ENCODE results near the gene ZMYND8.
"Not testable (repeated sequence)": the region's sequence is repeated elsewhere in the genome, so short reads cannot be mapped to it uniquely, and the experiment has no call there.

ZMYND8 gene

DNA sequence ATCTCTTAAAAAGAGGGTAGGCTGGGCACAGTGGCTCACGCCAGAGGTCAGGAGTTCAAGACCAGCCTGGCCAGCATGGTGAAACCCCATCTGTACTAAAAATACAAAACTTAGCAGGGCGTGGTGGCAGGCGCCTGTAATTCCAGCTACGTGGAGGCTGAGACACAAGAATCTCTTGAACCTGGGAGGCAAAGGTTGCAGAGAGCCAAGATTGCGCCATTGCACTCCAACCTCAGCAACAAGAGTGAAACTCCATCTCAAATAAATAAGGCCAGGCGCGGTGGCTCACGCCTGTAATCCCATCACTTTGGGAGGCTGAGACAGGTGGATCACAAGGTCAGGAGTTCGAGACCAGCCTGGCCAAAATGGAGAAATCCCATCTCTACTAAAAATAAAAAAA is 48.9 kb downstream of the ZMYND8 start:
- not testable (repeated sequence) for DNase-seq

- DNase-seq, result no peak
Observed at GRCh38 chr20:47306755-47307370, 49.6 kb downstream of the ZMYND8 start.

DNA sequence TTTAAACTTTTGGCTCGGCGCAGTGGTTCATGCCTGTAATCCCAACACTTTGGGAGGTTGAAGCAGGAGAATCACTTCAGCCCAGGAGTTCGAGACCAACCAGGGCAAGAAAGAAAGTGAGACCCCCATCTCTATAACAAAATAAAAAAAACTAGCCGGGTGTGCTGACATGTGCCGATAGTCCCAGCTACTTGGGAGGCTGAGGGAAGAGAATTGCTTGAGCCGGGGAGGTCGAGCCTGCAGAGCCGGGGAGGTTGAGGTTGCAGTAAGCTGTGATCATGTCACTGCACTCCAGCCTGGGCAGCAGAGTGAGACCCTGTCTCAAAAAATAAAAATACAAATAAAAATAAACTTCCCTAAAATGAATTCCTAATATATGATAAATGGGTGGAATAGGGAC is 50.4 kb downstream of the ZMYND8 start:
- no peak for DNase-seq

- DNase-seq, result no peak
Observed at GRCh38 chr20:47305667-47306066, 50.8 kb downstream of the ZMYND8 start.

DNA sequence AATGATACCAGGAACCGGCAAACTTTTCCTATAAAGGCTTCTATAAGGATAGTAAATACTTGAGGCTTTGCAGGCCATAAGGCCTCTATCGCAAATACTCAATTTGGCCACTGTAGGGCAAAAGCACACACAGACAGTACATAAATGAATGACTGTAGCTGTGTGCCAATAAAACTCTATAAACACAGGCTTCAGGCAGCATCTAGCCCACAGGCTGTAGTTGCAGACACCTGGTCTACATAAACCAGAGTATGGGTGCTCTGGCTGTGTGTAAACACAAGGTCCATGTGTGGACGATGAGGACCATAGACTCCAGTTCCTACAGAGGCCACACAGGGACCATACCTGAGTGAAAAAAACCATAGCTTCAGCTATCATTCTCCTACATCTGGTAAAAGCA is 52.2 kb downstream of the ZMYND8 start:
- no peak for DNase-seq

DNA sequence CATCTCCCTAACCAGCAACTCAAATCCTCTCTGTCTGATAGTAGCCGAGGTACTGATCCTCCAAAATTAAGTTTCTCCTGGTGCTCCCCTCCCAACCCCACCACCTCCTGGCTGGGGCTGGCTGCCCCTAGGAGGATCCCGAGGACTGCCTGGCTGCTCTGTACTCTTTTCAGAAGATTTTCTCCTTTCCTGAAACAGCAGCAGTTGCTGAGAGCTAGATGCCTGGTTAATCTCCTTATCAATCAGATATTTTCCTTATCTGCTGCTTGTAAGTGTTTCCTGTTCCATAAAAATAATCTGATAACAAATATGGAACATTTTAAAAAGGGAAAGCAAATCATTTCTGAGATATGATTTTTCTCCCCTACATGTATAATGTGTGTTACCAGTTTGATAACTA is 52.8 kb downstream of the ZMYND8 start:
- DNase-seq, result no peak

DNA sequence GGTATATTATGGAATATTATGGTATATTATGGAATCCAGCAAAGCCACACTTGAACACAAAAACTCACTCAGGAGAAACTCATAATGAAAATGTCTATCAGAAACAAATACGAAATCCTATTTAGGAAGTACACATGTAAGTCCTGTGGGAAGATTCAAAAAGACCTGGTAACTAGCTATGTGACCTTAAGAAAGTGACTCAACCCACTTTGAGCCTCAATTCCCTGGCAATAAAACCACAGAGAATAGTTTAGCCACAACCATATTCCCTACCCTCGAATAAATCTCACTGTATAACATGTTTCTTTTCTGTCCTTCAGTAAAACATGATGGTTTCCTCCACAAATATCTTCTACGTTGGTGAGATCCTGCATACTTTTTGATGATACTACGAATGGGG is 56.4 kb downstream of the ZMYND8 start:
- no peak for DNase-seq

DNA sequence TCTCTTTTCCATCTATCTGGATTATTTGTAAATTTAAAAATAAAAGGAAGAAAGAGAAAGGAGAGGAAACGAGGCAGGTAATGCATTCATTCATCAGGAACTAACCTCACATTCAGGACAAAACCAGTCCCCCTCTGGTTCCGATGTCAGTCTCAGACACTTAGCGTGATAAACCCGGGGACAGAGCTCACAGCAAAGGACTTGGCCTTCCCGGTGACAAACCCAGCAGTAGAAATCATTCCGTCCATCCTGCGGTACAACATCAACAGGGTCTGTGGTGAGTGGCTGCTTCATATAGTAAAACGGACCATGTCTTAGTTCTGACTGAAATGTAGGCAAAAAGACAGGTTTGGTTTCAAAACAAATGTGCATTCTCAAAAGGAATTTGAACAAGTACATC is 57.9 kb downstream of the ZMYND8 start:
- DNase-seq, result no peak

DNA sequence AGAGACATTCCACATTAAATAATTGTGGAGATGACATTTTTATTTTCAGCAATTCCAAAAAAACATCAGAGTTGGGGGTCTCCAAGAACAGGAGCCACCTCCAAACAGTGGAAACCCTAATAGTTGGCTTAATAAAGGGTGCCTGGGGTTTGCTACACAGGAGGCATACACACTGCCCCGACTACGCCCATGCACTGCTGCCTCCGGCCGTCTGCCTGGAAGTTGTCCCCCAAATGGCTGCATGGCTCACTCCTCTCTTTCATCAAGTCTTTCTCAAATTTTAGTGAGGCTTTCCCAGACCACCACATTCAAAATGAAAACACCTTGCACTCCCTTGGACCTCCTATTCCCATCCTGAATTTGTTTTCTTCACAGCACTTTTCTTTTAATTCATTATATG is 58.8 kb downstream of the ZMYND8 start:
- DNase-seq, result no peak

- DNase-seq, result no peak
Observed at GRCh38 chr20:47296950-47297349, 59.5 kb downstream of the ZMYND8 start.

- no peak for DNase-seq
Observed at GRCh38 chr20:47295921-47296426, 60.5 kb downstream of the ZMYND8 start.

- DNase-seq, result no peak
Observed at GRCh38 chr20:47295129-47295813, 61.2 kb downstream of the ZMYND8 start.

- DNase-seq, result no peak
Observed at GRCh38 chr20:47293631-47294030, 62.9 kb downstream of the ZMYND8 start.

GRCh38 chr20:47292581-47292980 is 63.9 kb downstream of the ZMYND8 start:
- DNase-seq, result no peak

GRCh38 chr20:47290666-47291430 is 65.7 kb downstream of the ZMYND8 start:
- DNase-seq, result no peak

- no peak for DNase-seq
Observed at GRCh38 chr20:47290008-47290407, 66.5 kb downstream of the ZMYND8 start.

DNA sequence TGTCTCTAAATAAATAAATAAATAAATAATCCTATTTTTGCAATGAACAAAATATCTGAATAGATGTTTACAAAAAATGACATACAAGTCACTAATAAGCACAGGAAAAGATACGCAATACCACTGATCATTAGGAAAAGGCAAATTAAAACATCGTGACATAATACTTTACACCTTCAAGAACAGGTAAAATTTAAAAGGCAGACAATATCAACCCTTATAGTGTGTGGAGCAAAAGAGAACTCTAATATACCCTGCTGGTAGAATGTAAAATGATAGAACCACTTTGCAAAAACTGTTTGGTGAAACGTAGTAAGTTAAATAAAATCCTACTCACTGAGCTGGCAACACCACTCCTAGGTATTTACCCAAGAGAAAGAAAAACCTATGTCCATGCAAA is 67.4 kb downstream of the ZMYND8 start:
- DNase-seq, result no peak

GRCh38 chr20:47288530-47288929 is 68.0 kb downstream of the ZMYND8 start:
- DNase-seq, result not testable (repeated sequence)

DNA sequence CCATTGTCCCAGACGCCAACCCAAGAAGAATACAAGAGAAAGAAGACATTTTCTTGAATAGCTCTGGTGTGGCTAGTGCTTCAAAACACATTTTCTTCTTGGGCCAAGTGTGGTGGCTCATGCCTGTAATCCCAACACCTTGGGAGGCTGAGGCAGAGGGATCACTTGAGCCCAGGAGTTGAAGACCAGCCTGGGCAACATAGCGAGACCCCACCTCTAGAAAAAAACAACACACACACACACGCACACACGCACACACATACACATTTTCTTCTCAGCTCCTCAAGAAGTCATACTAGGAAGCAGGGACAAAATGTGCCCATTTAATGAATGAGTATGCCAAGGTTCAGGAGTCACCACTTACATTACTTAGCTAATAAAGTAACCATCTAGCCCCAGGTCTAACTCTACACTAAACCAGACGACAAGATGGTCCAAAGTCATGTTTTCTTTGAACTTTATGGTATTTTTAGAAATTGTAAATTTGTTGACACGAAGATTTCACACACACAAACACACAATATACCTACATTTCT is 68.8 kb downstream of the ZMYND8 start:
- DNase-seq, result no peak

- no peak for DNase-seq
Observed at GRCh38 chr20:47286681-47287080, 69.8 kb downstream of the ZMYND8 start.

- DNase-seq, result no peak
Observed at GRCh38 chr20:47285189-47285588, 71.3 kb downstream of the ZMYND8 start.

GRCh38 chr20:47284373-47284772 is 72.1 kb downstream of the ZMYND8 start:
- no peak for DNase-seq

- DNase-seq, result no peak
Observed at GRCh38 chr20:47283411-47283810, 73.1 kb downstream of the ZMYND8 start.

- DNase-seq, result no peak
Observed at GRCh38 chr20:47282864-47283263, 73.6 kb downstream of the ZMYND8 start.

Measured in GOT3 (cell line).